Measurements from ENCODE around the gene C1orf52. TPM values are rescaled to one million over a fixed set of nuclear protein-coding genes. Genes with fewer than 3 reads are reported as not detected.
"Not testable (repeated sequence)": the region's sequence is repeated elsewhere in the genome, so short reads cannot be mapped to it uniquely, and the experiment has no call there.

The C1orf52 gene
- total RNA-seq, 2 donors from 2014 or later = 16.9 to 19.1 TPM

DNA sequence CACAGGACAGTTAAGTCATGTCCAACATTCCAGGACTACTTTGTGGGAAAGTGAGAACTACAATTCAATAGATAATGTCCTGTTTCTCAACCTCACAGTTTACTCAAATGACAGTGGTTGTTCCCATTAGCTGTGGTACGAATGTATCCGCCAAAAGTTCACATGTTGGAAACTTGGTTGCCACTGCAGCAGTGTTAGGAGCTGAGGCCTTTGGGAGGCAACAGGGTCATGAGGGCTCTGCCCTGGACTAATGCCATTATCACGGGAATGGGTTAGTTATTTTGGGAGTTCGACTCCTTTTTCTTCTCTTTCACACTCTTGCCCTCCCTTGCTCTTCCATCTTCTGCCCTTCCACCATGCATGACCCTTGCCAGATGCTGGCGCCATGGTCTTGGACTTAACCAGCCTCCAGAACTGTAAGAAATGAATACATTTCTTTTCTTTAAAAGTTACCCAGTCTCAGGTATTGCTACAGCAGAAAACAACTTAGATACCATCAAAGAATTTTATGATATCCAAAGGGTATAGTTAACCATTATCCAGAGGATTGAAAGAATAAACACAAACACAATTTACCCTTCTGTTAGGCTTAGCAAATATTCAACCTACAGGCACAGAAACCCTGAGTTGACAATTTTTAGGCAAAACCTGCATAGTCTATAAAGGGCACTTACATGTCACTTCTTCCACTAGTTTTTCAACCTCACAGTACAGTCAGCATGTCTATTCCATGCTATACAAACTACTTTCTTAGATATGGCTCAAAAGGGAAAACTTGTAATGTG, 9.5 kb upstream of the C1orf52 start:
- peaks cover 98% of the 10 kb centered on the region for H3K36me3 Mint-ChIP-seq (ENCODE audit: low read depth)
- no peak for ATAC-seq (replicated peaks)
- H3K4me3 Mint-ChIP-seq = no peak overlapping the region
- H3K4me1 Mint-ChIP-seq = peaks cover 29% of the 10 kb centered on the region
- no peaks in the 10 kb centered on the region for H3K9me3 Mint-ChIP-seq
- H3K27me3 Mint-ChIP-seq = no peaks in the 10 kb centered on the region
- H3K27ac Mint-ChIP-seq = no peak overlapping the region

DNA sequence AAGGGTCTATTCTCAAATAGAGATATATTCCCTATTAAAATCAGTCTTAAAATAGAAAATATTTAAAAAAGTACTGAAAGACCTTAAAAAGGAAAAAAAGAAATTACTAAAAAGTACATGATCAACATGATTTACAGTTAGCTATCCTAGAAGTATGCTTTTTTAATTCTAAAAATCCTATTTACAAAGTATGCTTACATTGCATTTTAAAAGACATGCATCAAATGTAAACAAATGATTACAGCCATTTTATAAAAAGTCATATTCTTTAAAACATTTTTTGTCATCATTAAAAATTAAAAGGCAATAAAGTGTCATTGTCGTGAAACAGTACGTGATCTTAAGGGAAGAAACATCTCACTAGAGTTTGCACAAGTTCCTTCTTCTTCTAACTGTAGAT, 7.9 kb upstream of the C1orf52 start:
- Mint-ChIP-seq H3K9me3 (no peaks in the 10 kb centered on the region), H3K4me1 (peaks cover 14% of the 10 kb centered on the region), H3K27ac (no peak overlapping the region), H3K27me3 (no peaks in the 10 kb centered on the region), H3K4me3 (no peak overlapping the region), H3K36me3 (ENCODE audit: low read depth) (peaks cover 95% of the 10 kb centered on the region)
- ATAC-seq (replicated peaks) = no peak

DNA sequence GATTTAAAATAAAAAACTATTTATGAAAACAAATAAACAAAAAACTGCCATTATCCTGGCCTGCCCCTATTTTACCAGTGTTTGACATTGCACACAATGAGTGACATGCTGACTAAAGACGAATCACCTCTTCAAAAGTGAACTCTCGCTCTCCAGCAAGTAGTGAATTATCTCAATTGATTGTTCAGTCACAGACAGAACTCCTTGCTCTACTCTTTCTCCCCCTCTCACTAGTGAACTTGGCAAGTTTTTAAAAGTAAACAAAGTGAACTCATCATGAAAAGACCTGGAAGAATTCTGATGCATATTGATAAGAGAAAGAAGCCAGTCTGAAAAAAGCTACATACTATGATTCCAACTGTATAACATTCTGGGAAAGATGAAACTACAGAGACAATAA, 4.7 kb upstream of the C1orf52 start:
- Mint-ChIP-seq H3K27ac (peak overlapping the region; percentile 1), H3K36me3 (ENCODE audit: low read depth) (peaks cover 74% of the 10 kb centered on the region), H3K9me3 (no peaks in the 10 kb centered on the region), H3K4me1 (peaks cover 18% of the 10 kb centered on the region), H3K4me3 (no peak overlapping the region), H3K27me3 (no peaks in the 10 kb centered on the region)
- ATAC-seq (replicated peaks) = peak; percentile 40

DNA sequence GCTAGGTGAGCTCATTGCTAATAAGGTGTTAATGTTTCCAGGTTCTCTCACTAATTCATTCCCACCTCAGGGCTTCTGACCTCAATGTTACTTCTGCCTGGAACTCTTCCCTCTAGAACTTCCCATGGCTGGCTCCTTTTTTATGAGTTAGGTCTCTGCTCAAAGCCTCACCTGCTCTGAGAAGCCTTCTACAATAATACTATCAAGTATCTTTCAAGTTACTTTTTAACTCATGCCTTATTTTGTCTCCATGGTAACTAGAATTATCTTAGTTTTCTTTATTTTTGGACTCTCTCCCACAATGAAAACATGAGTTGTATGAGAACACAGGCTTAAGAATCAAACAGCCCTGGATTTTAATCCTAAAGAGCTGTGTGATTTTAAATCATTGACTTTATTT, 3.5 kb upstream of the C1orf52 start:
- Mint-ChIP-seq H3K4me3 (no peak overlapping the region), H3K27me3 (no peaks in the 10 kb centered on the region), H3K4me1 (peaks cover 22% of the 10 kb centered on the region), H3K27ac (no peak overlapping the region), H3K36me3 (ENCODE audit: low read depth) (peaks cover 71% of the 10 kb centered on the region), H3K9me3 (no peaks in the 10 kb centered on the region)
- no peak for ATAC-seq (replicated peaks)

DNA sequence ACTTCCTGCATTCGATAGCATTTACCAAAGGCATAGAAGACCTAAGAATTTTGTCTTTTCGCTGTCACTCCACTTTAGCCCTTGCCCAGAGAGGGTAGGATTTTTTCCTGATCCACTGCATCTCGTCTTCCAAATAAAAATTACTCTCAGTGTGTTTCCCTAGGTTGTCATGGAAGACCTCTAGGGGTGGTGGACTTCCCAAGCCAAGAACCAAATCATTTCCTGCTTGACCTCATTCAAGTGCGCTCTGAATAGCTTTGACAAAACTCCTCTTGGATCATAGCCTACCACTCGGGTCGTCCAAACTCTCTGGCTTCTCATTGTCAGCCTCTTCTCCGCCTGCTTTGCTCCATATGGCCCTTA, 431 bp upstream of the C1orf52 start:
- Mint-ChIP-seq H3K27me3 (no peaks in the 10 kb centered on the region), H3K9me3 (no peaks in the 10 kb centered on the region), H3K4me1 (peaks cover 32% of the 10 kb centered on the region), H3K4me3 (peak overlapping the region; percentile 90), H3K27ac (peak overlapping the region; percentile 94), H3K36me3 (ENCODE audit: low read depth) (peaks cover 69% of the 10 kb centered on the region)
- no peak for ATAC-seq (replicated peaks)

DNA sequence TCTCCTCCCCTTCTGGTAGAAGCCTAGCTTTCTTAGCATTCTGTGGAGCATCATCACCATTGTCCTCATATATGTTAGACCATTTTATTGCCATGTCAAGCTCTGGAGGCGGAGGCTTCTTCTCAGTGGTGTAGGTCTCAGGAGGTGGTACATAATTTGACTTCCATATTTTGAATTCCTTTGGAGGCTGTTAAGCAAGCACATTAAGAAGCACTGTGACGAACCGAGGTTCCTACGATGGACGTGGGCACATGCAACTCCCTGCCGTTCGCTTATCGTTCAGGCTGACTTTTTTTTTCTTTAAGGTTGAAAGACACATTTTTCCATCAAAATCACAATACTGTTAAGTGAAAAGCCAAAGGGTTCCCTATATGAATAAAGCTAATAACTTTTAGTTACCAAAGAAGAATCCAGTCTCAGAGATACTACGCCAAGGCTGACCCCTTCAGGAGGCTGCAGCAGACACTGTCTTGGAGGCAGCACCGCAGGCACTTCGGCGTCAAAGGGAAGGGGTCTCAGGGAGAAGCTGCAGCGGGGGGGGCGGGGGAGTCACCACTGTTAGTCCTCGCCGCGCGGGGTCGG, 835 bp downstream of the C1orf52 start:
- H3K4me3 Mint-ChIP-seq = peak overlapping the region; percentile 90
- peaks cover 26% of the 10 kb centered on the region for H3K4me1 Mint-ChIP-seq
- H3K9me3 Mint-ChIP-seq = no peaks in the 10 kb centered on the region
- peaks cover 69% of the 10 kb centered on the region for H3K36me3 Mint-ChIP-seq (ENCODE audit: low read depth)
- no peaks in the 10 kb centered on the region for H3K27me3 Mint-ChIP-seq
- no peak for ATAC-seq (replicated peaks)
- peak overlapping the region; percentile 94 for H3K27ac Mint-ChIP-seq

DNA sequence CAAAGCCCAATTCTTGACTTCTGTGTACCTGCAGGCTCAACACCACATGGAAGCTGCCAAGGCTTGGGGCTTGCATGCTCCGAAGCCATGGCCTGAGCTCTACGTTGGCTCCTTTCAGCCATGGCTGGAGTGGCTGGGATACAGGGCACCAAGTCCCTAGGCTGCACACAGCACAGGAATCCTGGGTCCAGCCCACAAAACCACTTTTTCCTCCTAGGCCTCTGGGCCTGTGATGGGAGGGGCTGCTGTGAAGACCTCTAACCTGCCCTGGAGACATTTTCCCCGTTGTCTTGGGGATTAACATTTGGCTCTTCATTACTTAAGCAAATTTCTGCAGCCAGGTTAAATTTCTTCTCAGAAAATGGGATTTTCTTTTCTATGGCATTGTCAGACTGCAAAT, 10.4 kb downstream of the C1orf52 start:
- not testable (repeated sequence) for H3K9me3 Mint-ChIP-seq; H3K27me3 Mint-ChIP-seq; ATAC-seq (replicated peaks); H3K4me1 Mint-ChIP-seq; H3K4me3 Mint-ChIP-seq; H3K27ac Mint-ChIP-seq
- H3K36me3 Mint-ChIP-seq (ENCODE audit: low read depth) = peaks cover 36% of the 10 kb centered on the region

DNA sequence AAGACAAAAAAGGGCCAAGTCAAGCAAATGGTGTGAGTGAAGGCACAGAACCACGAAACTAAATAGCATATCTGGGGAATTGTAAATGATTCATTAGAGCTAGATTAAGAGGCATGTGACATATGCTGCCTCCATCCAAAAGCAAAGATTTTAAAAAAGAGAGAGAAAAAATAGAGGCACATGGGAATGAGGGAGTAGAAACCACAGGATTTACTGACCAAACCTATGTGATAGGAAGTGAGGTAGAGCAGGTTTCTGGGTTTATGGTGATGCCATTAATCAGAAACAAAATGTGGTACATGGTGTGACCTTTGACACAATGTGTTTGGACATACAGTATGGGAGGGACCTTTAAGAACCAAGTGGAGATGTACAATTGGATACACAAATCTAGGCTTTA, 13.6 kb downstream of the C1orf52 start:
- Mint-ChIP-seq H3K9me3 (no peaks in the 10 kb centered on the region), H3K27ac (no peak overlapping the region), H3K36me3 (ENCODE audit: low read depth) (peaks cover 7% of the 10 kb centered on the region), H3K4me3 (no peak overlapping the region), H3K27me3 (no peaks in the 10 kb centered on the region), H3K4me1 (no peaks in the 10 kb centered on the region)
- ATAC-seq (replicated peaks) = no peak

DNA sequence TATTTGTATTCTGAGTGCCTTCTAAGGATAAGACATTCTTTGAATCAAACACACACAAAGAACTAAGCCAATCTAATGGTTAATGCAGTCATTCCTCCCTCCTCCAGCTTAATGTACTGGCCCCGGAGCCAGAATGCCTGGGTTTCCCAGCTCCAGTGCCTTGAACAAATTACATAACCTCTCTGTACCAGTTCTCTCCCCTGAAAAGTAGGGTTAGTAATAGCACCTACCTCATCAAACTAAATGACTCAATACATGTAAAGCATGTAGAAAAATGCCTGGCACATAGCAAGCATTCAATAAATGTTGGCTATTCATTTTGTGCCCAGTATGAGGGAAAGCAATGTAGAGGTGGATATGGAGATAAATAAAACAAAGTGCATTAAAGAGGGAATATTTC, 14.0 kb downstream of the C1orf52 start:
- ATAC-seq (replicated peaks) = no peak
- no peak overlapping the region for H3K4me3 Mint-ChIP-seq
- no peak overlapping the region for H3K27ac Mint-ChIP-seq
- H3K27me3 Mint-ChIP-seq = no peaks in the 10 kb centered on the region
- no peaks in the 10 kb centered on the region for H3K9me3 Mint-ChIP-seq
- no peaks in the 10 kb centered on the region for H3K4me1 Mint-ChIP-seq
- H3K36me3 Mint-ChIP-seq (ENCODE audit: low read depth) = peaks cover 3% of the 10 kb centered on the region

DNA sequence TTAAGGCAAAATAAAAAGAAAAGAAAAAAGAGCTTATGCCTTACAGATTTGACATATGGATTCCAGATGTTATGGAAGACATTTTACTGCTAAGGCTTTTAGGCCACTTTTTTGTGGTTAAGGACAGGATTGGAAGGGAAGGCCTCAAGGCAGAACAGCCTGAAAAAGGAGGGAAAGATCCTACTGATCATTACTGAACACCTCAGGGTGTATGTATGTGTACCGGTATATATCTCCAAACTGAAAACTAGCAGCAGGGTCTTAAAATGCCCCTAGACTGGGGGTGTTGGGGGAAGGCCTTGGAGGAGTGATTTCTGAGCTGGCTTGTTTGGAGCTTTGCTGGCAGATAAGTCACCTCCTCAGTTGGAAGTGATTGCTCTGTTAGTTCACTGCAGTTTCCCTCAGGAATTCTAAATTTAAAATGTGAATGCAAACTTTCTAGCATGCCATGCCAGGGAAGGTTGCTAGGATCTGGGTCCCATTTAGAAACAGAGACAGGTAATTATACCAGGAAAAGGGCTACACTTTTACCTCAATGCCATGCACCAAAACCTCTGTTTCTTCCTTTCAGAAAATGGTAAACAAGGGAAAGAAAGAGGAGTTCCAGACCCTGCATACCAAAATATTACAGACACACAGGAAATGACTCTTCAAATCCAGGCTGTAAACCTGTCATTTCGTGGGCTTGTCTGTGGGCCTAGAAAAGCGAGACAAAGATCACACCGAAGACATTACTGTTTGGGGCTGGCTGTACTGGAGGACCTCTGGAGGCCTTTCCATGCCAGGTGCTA, 15.0 kb downstream of the C1orf52 start:
- Mint-ChIP-seq H3K27me3 (no peaks in the 10 kb centered on the region), H3K4me3 (no peak overlapping the region), H3K27ac (no peak overlapping the region), H3K9me3 (no peaks in the 10 kb centered on the region), H3K4me1 (no peaks in the 10 kb centered on the region), H3K36me3 (ENCODE audit: low read depth) (no peaks in the 10 kb centered on the region)
- no peak for ATAC-seq (replicated peaks)

DNA sequence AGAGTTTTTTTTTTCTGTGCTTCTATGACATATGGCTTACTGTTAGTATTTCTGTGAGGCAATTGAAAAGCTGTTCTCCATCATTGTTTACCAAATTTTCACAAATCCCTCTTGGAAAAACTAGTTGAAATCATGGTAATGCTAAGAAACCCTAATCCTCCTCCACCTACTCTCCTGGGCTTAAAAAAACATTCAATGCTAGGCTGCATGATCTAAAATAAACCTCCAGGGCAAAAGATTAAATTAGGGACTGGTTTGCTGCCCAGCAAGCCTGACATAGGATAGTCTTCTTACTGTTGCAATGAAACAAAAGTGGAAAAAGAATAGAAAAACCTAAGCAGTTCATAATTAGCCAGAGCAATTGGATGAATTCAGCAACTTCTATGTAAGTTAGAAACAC, 16.1 kb downstream of the C1orf52 start:
- Mint-ChIP-seq H3K4me3 (no peak overlapping the region), H3K36me3 (ENCODE audit: low read depth) (no peaks in the 10 kb centered on the region), H3K27ac (no peak overlapping the region), H3K4me1 (no peaks in the 10 kb centered on the region), H3K9me3 (no peaks in the 10 kb centered on the region), H3K27me3 (no peaks in the 10 kb centered on the region)
- no peak for ATAC-seq (replicated peaks)

DNA sequence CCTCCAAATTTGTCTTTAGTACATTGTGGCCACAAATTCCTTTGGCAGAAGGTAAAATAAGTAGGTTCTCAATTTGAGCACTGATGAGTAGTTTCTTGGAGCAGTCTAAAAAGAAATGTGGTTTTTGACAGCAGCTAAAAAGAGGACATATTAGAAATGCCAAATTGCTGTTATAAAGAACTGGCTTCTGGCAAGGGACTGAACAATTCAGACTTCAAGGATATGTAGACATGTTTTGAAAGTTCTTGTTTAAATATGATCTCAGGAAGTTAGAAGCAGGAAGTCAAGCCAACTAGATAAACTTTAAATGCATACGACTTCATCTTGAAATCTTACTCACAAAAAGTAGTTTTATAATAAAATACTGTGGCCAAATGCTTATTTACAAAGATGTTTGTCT, 18.8 kb downstream of the C1orf52 start:
- Mint-ChIP-seq H3K9me3 (no peaks in the 10 kb centered on the region), H3K27me3 (peaks cover 3% of the 10 kb centered on the region), H3K27ac (no peak overlapping the region), H3K4me1 (no peaks in the 10 kb centered on the region), H3K36me3 (ENCODE audit: low read depth) (no peaks in the 10 kb centered on the region), H3K4me3 (no peak overlapping the region)
- ATAC-seq (replicated peaks) = no peak

DNA sequence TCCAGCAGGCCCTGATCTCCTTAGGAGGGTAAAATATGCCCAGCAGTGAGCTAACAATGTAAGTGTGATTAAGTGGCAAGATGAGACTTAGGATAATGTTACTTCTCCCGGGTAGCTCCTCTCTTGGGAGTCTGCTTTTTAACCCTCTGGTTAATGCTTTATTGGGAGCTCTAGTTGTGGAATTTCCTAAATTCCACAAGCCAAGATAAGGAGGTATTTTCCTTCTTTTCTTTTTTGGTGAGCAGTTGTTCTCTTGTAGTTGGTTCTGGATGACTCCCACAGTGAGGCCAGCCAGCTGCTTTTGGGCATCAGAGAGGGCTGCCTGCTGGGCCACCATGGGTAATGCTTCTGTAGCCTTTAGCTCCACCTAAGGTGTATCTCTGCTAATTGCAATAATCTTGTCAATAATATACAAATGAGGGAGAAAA, 19.3 kb downstream of the C1orf52 start:
- no peaks in the 10 kb centered on the region for H3K9me3 Mint-ChIP-seq
- no peak overlapping the region for H3K27ac Mint-ChIP-seq
- H3K4me3 Mint-ChIP-seq = no peak overlapping the region
- H3K36me3 Mint-ChIP-seq (ENCODE audit: low read depth) = no peaks in the 10 kb centered on the region
- H3K27me3 Mint-ChIP-seq = peaks cover 3% of the 10 kb centered on the region
- peak; percentile 42 for ATAC-seq (replicated peaks)
- H3K4me1 Mint-ChIP-seq = no peaks in the 10 kb centered on the region

DNA sequence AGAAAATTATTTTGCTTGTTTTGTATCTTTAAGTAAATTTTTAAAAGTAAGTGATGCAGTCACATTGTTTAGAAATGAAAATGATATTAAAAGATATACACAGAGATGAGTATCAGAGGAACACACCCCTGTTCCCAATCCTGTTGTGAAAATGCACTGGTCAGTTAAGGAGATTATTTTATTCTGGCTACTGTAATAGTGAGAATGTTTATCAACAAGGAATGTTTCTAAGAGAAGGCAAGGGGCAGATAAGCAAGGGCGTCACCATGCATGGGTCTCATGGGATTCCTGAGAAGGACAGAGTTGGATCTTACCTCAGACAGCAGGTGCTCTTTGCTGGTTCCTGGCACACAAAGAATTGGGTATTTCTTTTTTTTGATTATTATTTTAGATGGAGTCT, 21.8 kb downstream of the C1orf52 start:
- no peak for ATAC-seq (replicated peaks)
- Mint-ChIP-seq H3K27ac (no peak overlapping the region), H3K36me3 (ENCODE audit: low read depth) (no peaks in the 10 kb centered on the region), H3K9me3 (no peaks in the 10 kb centered on the region), H3K27me3 (peaks cover 3% of the 10 kb centered on the region), H3K4me1 (no peaks in the 10 kb centered on the region), H3K4me3 (no peak overlapping the region)
